ENCODE data around the gene CDK1.

GRCh38 chr10:60799971-60800650, 21.8 kb downstream of the CDK1 start:
- TF ChIP-seq CTCF (IDR thresholded peaks at IDR 0.05) (no peak), POLR2AphosphoS5 (IDR thresholded peaks at IDR 0.05) (no peak), EP300 (IDR thresholded peaks at IDR 0.05) (no peak)

Data from esophagus muscularis mucosa (tissue), 4 donors.